DMS153 treated with DMSO at 0.1 percent for 48 hours (cell line): ENCODE results near the gene ECEL1.
"Not testable (repeated sequence)": the region's sequence is repeated elsewhere in the genome, so short reads cannot be mapped to it uniquely, and the experiment has no call there.

Experiments
- DNase-seq: peaks from one replicate; lab custom pipeline; 2025; ENCODE audit not compliant: unreplicated experiment; lab: John Stamatoyannopoulos, UW

The ECEL1 gene

GRCh38 chr2:232443669-232444408 lies 43.8 kb downstream of the ECEL1 start:
- not testable (repeated sequence) for DNase-seq

- DNase-seq: not testable (repeated sequence)
Measured at GRCh38 chr2:232443047-232443446, 44.6 kb downstream of the ECEL1 start.

GRCh38 chr2:232442431-232442830 lies 45.2 kb downstream of the ECEL1 start:
- DNase-seq: not testable (repeated sequence)

- not testable (repeated sequence) for DNase-seq
Measured at GRCh38 chr2:232441922-232442321, 45.7 kb downstream of the ECEL1 start.

GRCh38 chr2:232441147-232441651 lies 46.4 kb downstream of the ECEL1 start:
- DNase-seq: no peak

- peak; percentile 39 for DNase-seq
Measured at GRCh38 chr2:232440220-232441018, 47.2 kb downstream of the ECEL1 start.

- DNase-seq: no peak
Measured at GRCh38 chr2:232439758-232440135, 47.9 kb downstream of the ECEL1 start.

- DNase-seq: no peak
Measured at GRCh38 chr2:232438951-232439757, 48.5 kb downstream of the ECEL1 start.

GRCh38 chr2:232438091-232438490 lies 49.5 kb downstream of the ECEL1 start:
- no peak for DNase-seq

- DNase-seq: no peak
Measured at GRCh38 chr2:232437195-232437571, 50.5 kb downstream of the ECEL1 start.

GRCh38 chr2:232436381-232437194 lies 51.0 kb downstream of the ECEL1 start:
- no peak for DNase-seq

GRCh38 chr2:232435805-232436204 lies 51.8 kb downstream of the ECEL1 start:
- DNase-seq: no peak

- no peak for DNase-seq
Measured at GRCh38 chr2:232435375-232435648, 52.3 kb downstream of the ECEL1 start.

- DNase-seq: no peak
Measured at GRCh38 chr2:232434563-232435374, 52.9 kb downstream of the ECEL1 start.

- DNase-seq: no peak
Measured at GRCh38 chr2:232434091-232434490, 53.5 kb downstream of the ECEL1 start.

GRCh38 chr2:232433622-232434021 lies 54.0 kb downstream of the ECEL1 start:
- not testable (repeated sequence) for DNase-seq

GRCh38 chr2:232432598-232433184 lies 54.9 kb downstream of the ECEL1 start:
- no peak for DNase-seq

- no peak for DNase-seq
Measured at GRCh38 chr2:232431705-232432590, 55.7 kb downstream of the ECEL1 start.
